Activated naive CD8-positive, alpha-beta T cell treated with anti-CD3 and anti-CD28 coated beads, Interleukin-2, amount 50 U/mL, for 24 hours (primary cell): ENCODE results near the gene CFAP100.

Experiments used
- ATAC-seq: fragments of 150-1000 bp; cut with Tn5 transposase; one replicate; pipeline ENCODE4 v1.10.0; 2021
- DNase-seq: peaks from one replicate; pipeline ENCODE4 v3.0.0; 2021
- H3K27ac Mint-ChIP-seq: one replicate; pipeline ENCODE4 v1.8.0; 2021; ENCODE audit warnings: mild to moderate bottlenecking, mixed read lengths
- H3K27me3 Mint-ChIP-seq: one replicate; pipeline ENCODE4 v1.8.0; 2021; ENCODE audit warnings: mixed read lengths
- H3K36me3 Mint-ChIP-seq: one replicate; pipeline ENCODE4 v1.8.0; 2021; ENCODE audit warnings: low read depth, mixed read lengths
- H3K4me1 Mint-ChIP-seq: one replicate; pipeline ENCODE4 v1.8.0; 2021; ENCODE audit warnings: mixed read lengths
- H3K4me3 Mint-ChIP-seq: one replicate; pipeline ENCODE4 v1.8.0; 2021; ENCODE audit warnings: mild to moderate bottlenecking, moderate library complexity, mixed read lengths
- H3K9me3 Mint-ChIP-seq: one replicate; pipeline ENCODE4 v1.8.0; 2021; ENCODE audit warnings: mixed read lengths

Gene CFAP100

DNA sequence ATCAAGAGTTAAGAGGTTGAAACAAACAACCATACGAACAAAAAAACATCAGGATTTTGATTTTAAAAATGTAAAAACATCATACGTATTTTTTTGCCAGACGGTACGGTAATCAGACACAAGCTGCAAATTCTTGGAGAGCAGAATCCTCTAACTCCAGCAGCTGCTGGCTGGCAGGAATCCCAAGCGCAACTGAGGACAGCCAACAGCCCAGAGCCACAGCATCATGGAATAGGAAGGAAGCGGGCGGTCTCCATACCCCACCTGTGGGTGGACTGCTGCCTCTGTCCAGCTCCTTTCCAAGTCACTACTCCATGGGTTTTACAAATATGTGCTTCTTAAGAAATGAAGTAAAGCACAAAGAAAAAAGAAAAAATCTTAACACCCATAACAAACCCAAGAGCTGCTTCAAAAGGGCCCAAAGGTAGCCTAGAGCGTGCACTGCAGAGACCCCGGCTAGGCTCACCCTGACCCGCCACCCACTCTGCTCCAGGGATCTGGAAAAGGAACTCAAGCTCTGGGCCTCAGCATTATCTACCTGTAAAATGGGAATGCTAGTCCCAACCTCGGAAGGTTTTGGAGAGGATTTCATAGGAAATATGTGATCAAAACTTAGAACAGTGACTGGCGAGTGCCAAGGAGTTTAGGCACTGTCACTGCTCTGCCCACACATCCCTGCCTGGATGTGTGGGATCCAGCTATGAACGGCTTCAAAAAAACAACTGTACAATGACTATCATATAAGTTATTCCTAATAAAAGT lies 47.6 kb downstream of the CFAP100 start:
- Mint-ChIP-seq H3K36me3 (peaks cover 12% of the 10 kb centered on the region), H3K27me3 (no peaks in the 10 kb centered on the region), H3K4me1 (no peaks in the 10 kb centered on the region), H3K27ac (no peak overlapping the region), H3K9me3 (no peaks in the 10 kb centered on the region), H3K4me3 (no peak overlapping the region)
- no peak for DNase-seq
- no peak for ATAC-seq

DNA sequence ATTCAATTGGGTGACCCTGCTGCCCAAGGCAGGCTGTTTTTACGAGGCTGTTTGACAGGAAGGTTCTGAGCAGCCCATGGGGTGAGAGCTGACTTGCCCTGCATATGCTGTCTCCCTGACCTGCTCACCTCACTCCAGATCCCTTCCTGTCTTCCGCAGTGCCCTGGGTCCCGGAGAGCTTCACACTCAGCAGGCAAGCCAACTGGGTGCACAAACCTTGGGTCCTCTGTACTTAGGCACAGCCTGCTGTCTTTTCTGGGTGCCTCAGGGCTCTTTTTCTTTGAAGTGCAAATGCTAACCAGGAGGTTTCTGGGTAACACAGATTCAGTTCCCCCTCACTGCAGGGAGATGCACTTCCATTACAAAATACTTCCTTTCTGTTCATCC lies 48.1 kb downstream of the CFAP100 start:
- Mint-ChIP-seq H3K27ac (no peak overlapping the region), H3K4me1 (no peaks in the 10 kb centered on the region), H3K36me3 (peaks cover 6% of the 10 kb centered on the region), H3K27me3 (no peaks in the 10 kb centered on the region), H3K9me3 (no peaks in the 10 kb centered on the region), H3K4me3 (no peak overlapping the region)
- ATAC-seq (no peak), DNase-seq (no peak)

DNA sequence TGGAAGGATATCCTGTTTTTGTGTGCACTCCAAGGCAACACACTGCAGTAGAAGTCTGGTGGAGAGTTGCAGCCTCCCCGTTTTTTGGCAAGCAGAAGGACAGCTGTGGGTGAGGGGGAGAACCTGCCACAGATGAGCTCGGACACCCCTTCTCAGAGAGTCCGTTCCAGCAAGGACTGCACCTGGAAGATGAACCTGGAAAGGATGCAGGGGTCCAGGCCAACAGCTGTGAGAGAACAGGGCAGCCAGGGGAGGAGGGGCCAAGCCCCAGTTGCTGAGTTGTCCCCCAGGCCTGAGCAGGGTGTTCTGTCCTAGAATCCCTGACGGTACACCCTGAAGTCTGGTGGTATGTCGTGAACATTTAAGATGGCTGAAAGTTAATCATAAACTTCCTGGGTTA lies 50.8 kb downstream of the CFAP100 start:
- DNase-seq (no peak), ATAC-seq (no peak)
- H3K36me3 Mint-ChIP-seq: peaks cover 2% of the 10 kb centered on the region
- no peaks in the 10 kb centered on the region for H3K27me3 Mint-ChIP-seq
- no peak overlapping the region for H3K27ac Mint-ChIP-seq
- no peak overlapping the region for H3K4me3 Mint-ChIP-seq
- H3K4me1 Mint-ChIP-seq: no peaks in the 10 kb centered on the region
- H3K9me3 Mint-ChIP-seq: no peaks in the 10 kb centered on the region

DNA sequence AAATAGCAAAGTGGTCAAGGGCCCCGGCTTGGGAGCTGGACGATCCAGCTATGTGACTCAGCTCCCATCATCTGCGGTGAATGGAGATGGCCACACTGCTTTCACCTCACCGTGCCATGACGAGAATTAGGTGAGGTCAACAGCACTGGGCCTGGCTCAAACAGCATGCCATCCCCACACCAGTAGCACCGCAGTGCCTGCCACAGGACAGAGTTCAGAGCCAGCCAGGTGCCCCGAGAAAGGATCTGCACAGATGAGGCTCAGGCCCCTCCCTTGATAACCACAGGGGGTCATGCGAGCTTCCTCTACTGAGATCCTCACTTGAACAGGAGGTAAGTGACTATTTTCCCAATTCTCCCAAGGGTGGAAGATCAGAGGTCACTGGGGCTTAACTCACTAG lies 51.6 kb downstream of the CFAP100 start:
- Mint-ChIP-seq H3K36me3 (peaks cover 2% of the 10 kb centered on the region), H3K4me3 (no peak overlapping the region), H3K9me3 (no peaks in the 10 kb centered on the region), H3K27me3 (no peaks in the 10 kb centered on the region), H3K27ac (no peak overlapping the region), H3K4me1 (no peaks in the 10 kb centered on the region)
- DNase-seq (no peak), ATAC-seq (no peak)

DNA sequence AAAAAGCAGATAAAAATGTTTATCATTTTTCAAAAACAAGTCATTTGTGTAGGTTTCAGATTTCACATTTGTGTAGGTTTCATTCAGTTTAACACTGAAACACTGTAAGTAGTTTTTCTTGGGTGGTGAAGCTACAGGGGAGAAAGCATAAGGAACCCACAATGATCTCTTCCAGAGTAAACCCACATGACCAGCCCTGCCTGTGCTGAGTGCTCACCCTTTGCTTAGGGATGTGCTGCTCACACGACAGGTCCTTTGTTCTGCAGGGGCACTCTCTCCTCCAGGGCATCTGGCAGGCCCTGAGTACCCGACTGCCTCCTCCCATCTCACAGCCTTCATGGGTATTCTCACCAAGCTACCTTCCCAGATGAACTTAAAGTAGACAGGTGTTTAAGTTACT lies 52.1 kb downstream of the CFAP100 start:
- ATAC-seq (no peak), DNase-seq (no peak)
- no peak overlapping the region for H3K4me3 Mint-ChIP-seq
- H3K27ac Mint-ChIP-seq: no peak overlapping the region
- H3K4me1 Mint-ChIP-seq: no peaks in the 10 kb centered on the region
- no peaks in the 10 kb centered on the region for H3K9me3 Mint-ChIP-seq
- H3K36me3 Mint-ChIP-seq: peaks cover 5% of the 10 kb centered on the region
- no peaks in the 10 kb centered on the region for H3K27me3 Mint-ChIP-seq

DNA sequence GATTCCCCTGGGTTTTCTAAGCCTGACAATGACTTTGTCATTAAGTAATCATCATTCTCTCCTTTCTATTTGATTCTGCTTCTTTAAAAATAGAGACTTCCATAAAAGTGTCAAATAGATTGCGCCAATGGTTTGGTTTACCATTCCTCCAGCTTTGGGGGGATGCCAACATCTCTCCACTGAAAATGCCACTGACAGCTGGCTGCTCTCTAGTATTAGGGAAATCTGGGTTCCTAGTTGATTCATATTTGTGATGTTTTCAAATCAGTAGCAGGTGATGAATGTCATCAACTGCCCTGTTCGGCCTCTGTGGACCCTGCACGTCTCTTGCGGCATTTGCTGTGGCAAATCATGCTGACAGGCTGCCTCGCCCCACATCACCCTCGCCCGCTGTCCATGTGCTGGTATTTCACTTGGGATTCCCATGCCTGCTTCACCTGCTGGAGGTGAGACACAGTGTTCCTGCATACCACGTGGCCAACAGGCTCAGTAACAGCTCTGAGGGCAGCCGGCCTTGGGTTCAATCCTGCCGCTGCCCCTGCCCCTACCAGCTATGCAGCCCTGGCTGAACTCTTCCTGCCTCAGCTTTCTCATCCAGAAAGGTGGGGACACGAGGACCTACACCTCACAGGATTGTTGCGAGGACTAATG lies 52.9 kb downstream of the CFAP100 start:
- Mint-ChIP-seq H3K9me3 (no peaks in the 10 kb centered on the region), H3K27ac (no peak overlapping the region), H3K36me3 (peaks cover 9% of the 10 kb centered on the region), H3K27me3 (no peaks in the 10 kb centered on the region), H3K4me1 (no peaks in the 10 kb centered on the region), H3K4me3 (no peak overlapping the region)
- DNase-seq: no peak
- no peak for ATAC-seq

DNA sequence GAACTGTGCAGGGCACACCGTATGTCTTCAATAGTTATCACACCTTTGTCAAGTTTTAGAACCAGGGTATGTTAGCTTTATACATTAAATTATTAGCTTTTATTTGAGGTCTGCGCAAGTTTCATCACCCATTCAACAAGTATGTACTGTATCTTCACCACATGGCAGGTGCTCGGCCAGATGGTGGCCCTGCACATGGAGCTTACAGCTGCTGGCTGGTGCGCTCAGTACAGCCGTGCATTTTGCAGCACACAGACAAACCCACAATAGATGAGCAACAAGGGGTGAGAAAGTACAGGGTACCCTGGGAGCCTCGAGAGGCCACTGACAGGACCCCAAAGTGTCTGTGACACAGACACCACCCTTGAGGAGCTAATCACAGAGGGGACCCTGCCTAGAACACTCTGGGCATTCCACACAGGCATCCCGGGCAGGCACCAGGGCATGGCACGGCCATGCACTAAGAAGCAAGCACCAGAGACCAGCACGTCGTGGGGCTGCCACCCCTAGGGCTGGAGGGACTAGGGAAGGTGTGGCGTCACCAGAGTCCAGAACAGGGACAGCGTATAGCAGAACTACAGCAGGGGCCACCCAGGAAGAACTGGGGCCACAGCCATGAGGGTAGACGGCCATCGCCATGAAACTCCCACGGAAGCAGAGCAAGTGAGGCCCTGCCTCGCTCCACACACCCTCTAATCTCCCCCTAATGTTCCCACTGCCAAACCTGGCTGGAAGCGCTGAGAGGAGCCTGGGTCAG lies 53.6 kb downstream of the CFAP100 start:
- no peak for ATAC-seq
- no peaks in the 10 kb centered on the region for H3K27me3 Mint-ChIP-seq
- H3K27ac Mint-ChIP-seq: no peak overlapping the region
- no peaks in the 10 kb centered on the region for H3K4me1 Mint-ChIP-seq
- no peak for DNase-seq
- H3K36me3 Mint-ChIP-seq: peaks cover 7% of the 10 kb centered on the region
- H3K9me3 Mint-ChIP-seq: no peaks in the 10 kb centered on the region
- no peak overlapping the region for H3K4me3 Mint-ChIP-seq

DNA sequence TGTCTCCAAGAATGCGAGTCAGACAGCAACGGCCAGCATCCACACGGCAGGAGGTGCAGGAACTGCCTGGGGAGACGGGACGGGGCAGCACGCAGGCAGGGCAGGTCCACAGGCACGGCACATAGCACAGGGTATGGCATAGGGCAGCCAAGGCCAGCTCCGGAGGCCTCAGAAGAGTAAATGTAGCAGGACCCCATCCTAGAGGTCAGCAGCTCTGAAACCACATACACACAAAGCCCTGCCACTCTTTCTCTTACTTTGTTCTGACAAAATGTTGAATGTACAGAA lies 54.1 kb downstream of the CFAP100 start:
- H3K27me3 Mint-ChIP-seq: no peaks in the 10 kb centered on the region
- no peak for DNase-seq
- no peak for ATAC-seq
- H3K9me3 Mint-ChIP-seq: no peaks in the 10 kb centered on the region
- H3K4me1 Mint-ChIP-seq: no peaks in the 10 kb centered on the region
- H3K27ac Mint-ChIP-seq: no peak overlapping the region
- peaks cover 7% of the 10 kb centered on the region for H3K36me3 Mint-ChIP-seq
- H3K4me3 Mint-ChIP-seq: no peak overlapping the region

DNA sequence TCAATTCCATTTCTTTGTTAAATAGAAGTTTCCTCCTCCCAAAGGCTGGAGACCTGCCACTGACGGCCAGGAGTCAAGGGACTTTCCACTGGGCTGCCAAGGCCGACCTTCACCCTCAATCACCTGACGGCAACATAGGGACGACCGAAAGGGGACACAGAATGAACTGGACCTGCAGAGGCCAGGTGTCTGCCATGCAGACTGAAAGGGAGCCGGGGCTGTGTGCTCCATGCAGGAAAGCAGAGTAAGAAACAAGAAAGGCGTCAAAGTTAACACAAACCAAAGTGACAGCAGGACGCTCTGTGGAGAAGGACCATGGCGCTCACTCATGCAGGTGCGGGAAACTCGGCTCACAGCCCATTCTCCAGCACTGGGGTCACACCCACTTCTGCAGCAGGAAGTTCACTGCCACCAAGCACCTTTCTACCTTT lies 54.9 kb downstream of the CFAP100 start:
- DNase-seq (no peak), ATAC-seq (no peak)
- no peak overlapping the region for H3K27ac Mint-ChIP-seq
- no peaks in the 10 kb centered on the region for H3K4me1 Mint-ChIP-seq
- no peak overlapping the region for H3K4me3 Mint-ChIP-seq
- no peaks in the 10 kb centered on the region for H3K9me3 Mint-ChIP-seq
- H3K27me3 Mint-ChIP-seq: no peaks in the 10 kb centered on the region
- peaks cover 11% of the 10 kb centered on the region for H3K36me3 Mint-ChIP-seq

DNA sequence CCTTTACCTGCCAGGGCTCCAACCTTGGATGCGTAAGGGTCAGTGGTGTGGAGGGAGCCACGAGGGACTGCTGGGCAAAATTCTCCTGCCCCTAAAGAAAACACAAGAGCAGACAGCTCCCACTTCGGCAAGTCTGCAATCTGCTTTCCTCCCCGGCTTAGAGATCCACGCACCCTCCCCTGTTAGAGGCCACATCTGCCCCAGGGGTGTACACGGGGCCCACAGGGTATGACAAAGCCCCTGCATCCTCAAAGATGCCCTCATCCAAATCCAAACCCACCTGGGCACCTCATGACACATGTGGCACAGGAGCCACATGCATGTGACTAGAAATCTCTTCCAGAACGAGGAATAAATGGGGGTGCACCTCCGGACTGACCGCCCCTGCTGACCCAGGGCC lies 55.5 kb downstream of the CFAP100 start:
- Mint-ChIP-seq H3K9me3 (no peaks in the 10 kb centered on the region), H3K4me1 (no peaks in the 10 kb centered on the region), H3K36me3 (peaks cover 16% of the 10 kb centered on the region), H3K27ac (no peak overlapping the region), H3K27me3 (no peaks in the 10 kb centered on the region), H3K4me3 (no peak overlapping the region)
- ATAC-seq (no peak), DNase-seq (no peak)

DNA sequence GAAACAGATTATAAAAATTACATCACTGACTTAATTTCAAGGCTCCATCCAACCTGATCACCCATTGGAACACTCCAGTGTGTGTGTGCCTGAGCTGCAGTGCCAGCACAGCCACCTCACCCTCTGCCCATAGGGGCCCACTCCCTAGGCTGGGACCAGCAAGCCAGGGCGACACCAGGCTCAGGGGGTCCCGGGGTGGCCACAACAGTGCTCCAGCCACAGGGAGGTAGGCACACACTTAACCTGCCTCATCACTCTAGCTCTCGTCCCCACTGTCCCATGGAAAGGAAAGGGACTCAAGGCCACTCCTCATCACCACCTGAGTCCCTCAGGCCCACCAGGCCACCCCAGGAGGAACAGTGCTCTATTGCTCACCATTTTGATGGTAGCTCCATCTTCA lies 56.0 kb downstream of the CFAP100 start:
- no peaks in the 10 kb centered on the region for H3K4me1 Mint-ChIP-seq
- H3K4me3 Mint-ChIP-seq: no peak overlapping the region
- no peak overlapping the region for H3K27ac Mint-ChIP-seq
- H3K36me3 Mint-ChIP-seq: peaks cover 18% of the 10 kb centered on the region
- H3K9me3 Mint-ChIP-seq: no peaks in the 10 kb centered on the region
- H3K27me3 Mint-ChIP-seq: no peaks in the 10 kb centered on the region
- ATAC-seq: no peak
- DNase-seq: no peak

DNA sequence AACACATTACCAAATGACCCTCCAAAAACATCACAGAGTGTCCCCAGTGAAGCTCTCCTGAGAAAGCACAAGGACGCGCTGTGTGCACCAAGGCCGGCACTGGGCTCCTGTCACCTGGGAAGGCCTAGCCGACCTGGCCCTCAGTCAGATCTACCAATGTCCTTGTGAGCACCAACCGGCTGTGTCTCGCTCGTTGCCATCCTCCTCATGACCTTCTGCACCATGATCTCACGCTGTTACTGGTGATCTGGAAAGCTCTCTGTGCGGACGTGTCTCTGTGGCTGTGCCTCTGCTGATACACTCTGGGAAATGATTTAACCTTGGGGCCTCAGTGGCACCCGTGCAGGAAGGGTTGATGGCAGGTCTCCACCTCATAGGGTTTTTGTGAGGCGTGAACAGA lies 56.8 kb downstream of the CFAP100 start:
- Mint-ChIP-seq H3K9me3 (no peaks in the 10 kb centered on the region), H3K27ac (no peak overlapping the region), H3K36me3 (peaks cover 20% of the 10 kb centered on the region), H3K4me1 (no peaks in the 10 kb centered on the region), H3K27me3 (no peaks in the 10 kb centered on the region), H3K4me3 (no peak overlapping the region)
- no peak for DNase-seq
- no peak for ATAC-seq

DNA sequence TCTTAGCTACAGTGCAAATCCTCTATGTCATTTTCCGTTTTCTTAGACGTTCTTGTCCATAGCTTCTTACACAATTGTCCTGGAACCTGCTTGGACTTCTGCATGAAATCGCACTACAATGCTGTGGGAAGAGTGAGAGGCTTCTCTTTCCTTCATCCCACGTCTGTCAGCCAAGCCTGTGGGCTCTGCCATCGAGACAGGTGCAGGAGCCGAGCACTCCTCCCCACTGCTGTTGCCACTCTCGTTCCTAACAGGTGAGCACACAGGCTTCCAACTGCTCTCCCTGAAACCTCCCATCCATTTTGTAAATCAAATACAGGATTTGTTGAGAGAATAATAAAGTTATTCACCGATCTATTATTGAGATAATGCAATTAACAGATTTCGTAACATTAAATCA lies 57.5 kb downstream of the CFAP100 start:
- no peak overlapping the region for H3K4me3 Mint-ChIP-seq
- H3K9me3 Mint-ChIP-seq: no peaks in the 10 kb centered on the region
- H3K4me1 Mint-ChIP-seq: no peaks in the 10 kb centered on the region
- no peak for ATAC-seq
- peaks cover 24% of the 10 kb centered on the region for H3K36me3 Mint-ChIP-seq
- no peak for DNase-seq
- no peak overlapping the region for H3K27ac Mint-ChIP-seq
- no peaks in the 10 kb centered on the region for H3K27me3 Mint-ChIP-seq

DNA sequence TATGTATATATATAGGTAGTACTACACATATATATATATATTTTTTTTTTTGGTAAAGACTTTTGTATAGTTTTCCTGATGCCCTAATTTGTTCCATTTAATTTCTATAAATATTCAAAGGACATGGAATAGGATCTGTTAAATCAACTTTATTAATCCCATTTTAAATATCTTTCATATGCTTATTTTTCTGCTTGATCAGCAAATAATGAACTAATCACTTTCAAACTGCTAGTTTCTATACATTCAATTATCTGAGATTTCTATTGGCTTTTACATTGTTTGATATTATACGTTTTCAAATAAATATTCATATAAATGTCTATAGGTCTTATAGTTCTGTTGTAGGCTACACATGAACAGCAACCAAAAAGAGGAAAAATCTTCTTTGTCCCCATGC lies 59.3 kb downstream of the CFAP100 start:
- no peaks in the 10 kb centered on the region for H3K4me1 Mint-ChIP-seq
- no peaks in the 10 kb centered on the region for H3K9me3 Mint-ChIP-seq
- H3K27me3 Mint-ChIP-seq: no peaks in the 10 kb centered on the region
- H3K36me3 Mint-ChIP-seq: peaks cover 34% of the 10 kb centered on the region
- H3K4me3 Mint-ChIP-seq: no peak overlapping the region
- DNase-seq (no peak), ATAC-seq (no peak)
- H3K27ac Mint-ChIP-seq: no peak overlapping the region

DNA sequence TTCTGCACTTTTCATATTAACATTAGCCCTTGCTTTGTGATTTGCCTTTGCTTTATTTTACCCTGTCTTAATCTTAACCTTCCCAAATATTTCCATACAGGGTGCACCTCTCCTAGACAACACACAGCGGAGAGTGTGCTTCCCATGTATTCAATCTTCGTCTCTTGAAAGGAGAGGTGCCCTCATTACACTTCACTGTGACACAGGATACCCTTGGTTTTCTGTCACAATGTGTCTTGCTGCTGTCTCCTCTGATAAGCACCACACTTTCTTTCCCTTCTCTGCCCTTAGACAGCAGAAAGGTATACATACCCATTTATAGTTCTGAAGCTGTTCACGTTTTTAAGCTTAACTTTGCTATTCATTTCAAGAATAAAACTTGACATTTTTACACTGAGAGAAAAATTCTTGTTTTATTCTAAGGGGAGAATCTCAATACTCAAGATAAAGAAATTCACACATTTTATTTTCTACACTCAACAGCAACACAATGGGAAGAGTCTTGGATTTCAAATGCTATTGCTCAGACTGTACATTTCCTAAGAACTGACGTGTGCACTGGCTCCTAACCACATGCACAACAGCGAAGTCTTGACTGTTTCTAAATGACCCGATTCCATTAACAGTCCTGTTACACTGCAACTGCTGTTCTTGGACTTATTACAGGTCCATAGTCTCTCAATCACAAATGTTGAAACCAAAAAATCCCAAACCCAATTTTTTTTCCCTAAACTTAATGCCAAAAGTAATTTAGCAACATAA lies 59.9 kb downstream of the CFAP100 start:
- Mint-ChIP-seq H3K4me1 (no peaks in the 10 kb centered on the region), H3K4me3 (no peak overlapping the region), H3K9me3 (no peaks in the 10 kb centered on the region), H3K36me3 (peaks cover 37% of the 10 kb centered on the region), H3K27ac (no peak overlapping the region), H3K27me3 (no peaks in the 10 kb centered on the region)
- DNase-seq (no peak), ATAC-seq (no peak)
